AG04449 (cell line): ENCODE data around the gene TMED7.

Experiments
- CTCF ChIA-PET: fragments of 350-600 bp; formaldehyde crosslinking; extraction: SDS; loops from one replicate; lab custom pipeline; 2021; ENCODE audit warnings: antibody characterized with exemption; lab: Yijun Ruan, JAX
- POLR2A ChIA-PET: fragments of 400-600, 350-600 bp; formaldehyde crosslinking; extraction: SDS; loops from one replicate; lab custom pipeline; 2020; ENCODE audit warnings: antibody characterized with exemption, inconsistent platforms; lab: Yijun Ruan, JAX
- DNase-seq: peaks from one replicate; pipeline ENCODE4 v3.0.0-alpha.2; 2010; ENCODE audit warnings: low read depth, low spot score
- H3K4me3 ChIP-seq: 2 replicates; pipeline ENCODE4 v1.5.1; 2011; ENCODE audit warnings: low read depth, mild to moderate bottlenecking, control low read depth, low read length
- CTCF ChIP-seq: IDR thresholded peaks from one replicate; pipeline ENCODE4 v1.5.1; 2011; ENCODE audit warnings: mild to moderate bottlenecking, moderate library complexity, low read length, control low read depth, inconsistent platforms; ENCODE audit not compliant: insufficient read depth; ENCODE audit errors: missing control alignments

The TMED7 gene

DNA sequence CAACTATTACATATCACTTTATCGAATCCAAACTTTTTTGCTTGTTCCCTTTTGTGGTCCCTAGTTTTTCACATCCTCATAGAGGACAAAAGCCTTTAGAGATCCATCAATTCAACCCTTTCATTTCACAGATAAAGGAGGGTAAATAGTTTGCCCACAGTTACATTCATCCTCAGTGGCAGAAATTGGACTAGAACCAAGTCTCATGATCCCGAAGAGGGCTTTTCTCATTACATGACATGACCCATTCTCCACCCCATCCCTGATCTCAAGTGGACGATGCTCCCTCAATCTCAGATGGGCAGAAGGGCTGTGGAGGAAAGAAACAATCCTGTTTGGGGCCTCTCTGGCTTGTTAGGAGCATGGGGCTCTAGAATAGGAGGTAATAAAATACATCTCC, 46.6 kb downstream of the TMED7 start:
- CTCF ChIA-PET: interaction anchor here (0.8 to 5.6 kb wide), 4 partner anchors 11 to 270 kb away, joined by 3 to 36 read pairs (median 3); no protein-coding TSS in a partner anchor
- no peak overlapping the region for H3K4me3 ChIP-seq
- TF ChIP-seq CTCF: no peak
- DNase-seq: no peak
- POLR2A ChIA-PET: interaction anchor here (1.0 kb wide), 1 partner anchor 25 kb away, joined by 3 read pairs; no protein-coding TSS in a partner anchor

DNA sequence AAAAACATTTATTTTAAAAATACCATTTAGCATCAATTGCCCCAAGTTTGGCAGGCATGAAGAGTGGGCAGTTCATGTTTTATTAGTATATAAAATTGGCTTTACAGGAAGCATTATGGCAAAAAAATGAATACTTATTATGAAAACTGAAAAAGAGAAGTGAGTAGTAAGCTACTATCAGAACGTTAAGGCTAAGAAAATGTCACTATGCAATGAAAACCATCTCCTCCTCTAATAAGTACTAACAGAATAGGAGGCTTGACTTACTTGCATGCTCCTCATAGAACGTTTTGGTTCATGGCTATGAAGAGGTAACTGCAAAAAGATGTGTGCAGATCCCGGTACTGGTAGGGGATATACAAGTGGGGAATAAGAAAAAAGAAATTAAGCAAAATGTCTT, 47.2 kb downstream of the TMED7 start:
- no peak for TF ChIP-seq CTCF
- H3K4me3 ChIP-seq: no peak overlapping the region
- POLR2A ChIA-PET: no interaction called here
- no peak for DNase-seq
- CTCF ChIA-PET: interaction anchor here (1.2 to 8.9 kb wide), 3 partner anchors 12 to 270 kb away, joined by 3 to 83 read pairs (median 36); no protein-coding TSS in a partner anchor

- CTCF ChIA-PET: interaction anchor here (1.0 to 8.9 kb wide), 6 partner anchors 11 to 269 kb away, joined by 3 to 83 read pairs (median 4); no protein-coding TSS in a partner anchor
- DNase-seq: no peak
- no peak for TF ChIP-seq CTCF
- no peak overlapping the region for H3K4me3 ChIP-seq
- POLR2A ChIA-PET: no interaction called here
Observed at GRCh38 chr5:115577741-115578140, 48.1 kb downstream of the TMED7 start.

GRCh38 chr5:115577329-115577728, 48.5 kb downstream of the TMED7 start:
- DNase-seq: no peak
- no peak for TF ChIP-seq CTCF
- H3K4me3 ChIP-seq: no peak overlapping the region
- POLR2A ChIA-PET: no interaction called here
- CTCF ChIA-PET: interaction anchor here (1.0 to 8.9 kb wide), 6 partner anchors 11 to 269 kb away, joined by 3 to 83 read pairs (median 4); no protein-coding TSS in a partner anchor

GRCh38 chr5:115575167-115576070, 50.4 kb downstream of the TMED7 start:
- ChIA-PET POLR2A (interaction anchor here (0.7 kb wide), 2 partner anchors 32 to 205 kb away, joined by 4 to 6 read pairs; no protein-coding TSS in a partner anchor), CTCF (interaction anchor here (0.7 to 8.9 kb wide), 12 partner anchors 9 to 267 kb away, joined by 3 to 83 read pairs (median 4); no protein-coding TSS in a partner anchor)

More at GRCh38 chr5:115575167-115576070, 50.4 kb downstream of the TMED7 start:
- H3K4me3 ChIP-seq: no peak overlapping the region
- TF ChIP-seq CTCF: no peak
- DNase-seq: no peak
